ENCODE measurements around the gene ZNF441.
"Not testable (repeated sequence)": the region's sequence is repeated elsewhere in the genome, so short reads cannot be mapped to it uniquely, and the experiment has no call there.

ZNF441 gene

GRCh38 chr19:11781295-11782057 is 14.7 kb downstream of the ZNF441 start:
- no peak for DNase-seq

DNA sequence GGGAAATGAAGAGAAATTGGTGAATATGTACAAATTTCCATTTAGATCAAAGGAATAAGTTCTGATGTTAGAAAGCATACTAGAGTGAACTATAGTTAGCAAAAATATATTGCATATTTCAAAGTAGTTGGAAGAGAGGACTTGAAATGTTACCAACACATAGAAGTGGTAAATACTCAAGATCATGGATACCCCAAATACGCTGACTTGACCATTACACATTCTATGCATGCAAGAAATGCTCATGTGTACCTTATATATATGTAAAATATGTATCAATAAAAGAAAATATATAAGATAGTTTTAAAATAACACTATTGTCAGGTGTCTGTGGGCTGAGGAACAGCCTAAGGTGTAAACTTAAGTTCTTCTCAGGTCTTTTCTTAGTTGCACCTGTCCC is 17.0 kb downstream of the ZNF441 start:
- no peak for DNase-seq

- DNase-seq = no peak
Observed at GRCh38 chr19:11784356-11784755, 17.6 kb downstream of the ZNF441 start.

DNA sequence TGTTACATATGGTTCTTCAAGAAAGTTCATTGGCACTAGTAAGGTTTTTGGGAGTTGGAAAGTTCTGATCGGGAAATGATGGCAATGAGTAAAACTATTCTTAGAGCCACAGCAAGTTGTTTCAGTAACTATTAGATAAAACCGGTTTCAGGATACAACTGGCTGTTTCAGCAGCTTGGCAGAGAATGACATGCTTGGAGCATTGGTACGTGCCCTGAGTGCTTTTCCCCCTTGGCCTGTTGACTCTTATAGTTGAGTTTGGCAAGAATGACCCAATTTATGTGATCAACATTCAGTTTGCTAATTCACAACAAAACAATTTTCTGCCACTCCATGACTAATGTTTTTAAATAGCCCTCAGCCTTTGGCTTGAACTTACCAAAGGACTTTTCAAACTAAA is 20.7 kb downstream of the ZNF441 start:
- DNase-seq = no peak

GRCh38 chr19:11792942-11793341 is 26.1 kb downstream of the ZNF441 start:
- no peak for DNase-seq

GRCh38 chr19:11797491-11797890 is 30.7 kb downstream of the ZNF441 start:
- peak; percentile 75 for DNase-seq

GRCh38 chr19:11798391-11799330 is 31.9 kb downstream of the ZNF441 start, which contains the start of gene ZNF491:
Gene ZNF491, plus strand, starts transcription at chr19:11798523. Its CDS starts 7,431 bp downstream, at chr19:11805954.
- peak; percentile 72 for DNase-seq

- no peak for DNase-seq
Observed at GRCh38 chr19:11806354-11807098, 39.7 kb downstream of the ZNF441 start.

DNA sequence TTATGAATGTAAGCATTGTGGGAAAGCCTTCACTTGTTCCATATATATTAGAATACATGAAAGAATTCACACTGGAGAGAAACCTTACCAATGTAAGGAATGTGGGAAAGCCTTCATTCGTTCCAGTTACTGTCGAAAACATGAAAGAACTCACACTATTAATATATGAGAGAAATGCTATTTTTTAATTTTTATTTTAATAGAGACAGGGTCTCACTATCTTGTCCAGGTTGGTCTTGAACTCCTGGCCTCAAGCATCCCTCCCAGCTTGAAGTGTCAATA is 40.2 kb downstream of the ZNF441 start:
- no peak for DNase-seq

GRCh38 chr19:11813703-11814028 is 46.9 kb downstream of the ZNF441 start:
- DNase-seq = no peak

DNA sequence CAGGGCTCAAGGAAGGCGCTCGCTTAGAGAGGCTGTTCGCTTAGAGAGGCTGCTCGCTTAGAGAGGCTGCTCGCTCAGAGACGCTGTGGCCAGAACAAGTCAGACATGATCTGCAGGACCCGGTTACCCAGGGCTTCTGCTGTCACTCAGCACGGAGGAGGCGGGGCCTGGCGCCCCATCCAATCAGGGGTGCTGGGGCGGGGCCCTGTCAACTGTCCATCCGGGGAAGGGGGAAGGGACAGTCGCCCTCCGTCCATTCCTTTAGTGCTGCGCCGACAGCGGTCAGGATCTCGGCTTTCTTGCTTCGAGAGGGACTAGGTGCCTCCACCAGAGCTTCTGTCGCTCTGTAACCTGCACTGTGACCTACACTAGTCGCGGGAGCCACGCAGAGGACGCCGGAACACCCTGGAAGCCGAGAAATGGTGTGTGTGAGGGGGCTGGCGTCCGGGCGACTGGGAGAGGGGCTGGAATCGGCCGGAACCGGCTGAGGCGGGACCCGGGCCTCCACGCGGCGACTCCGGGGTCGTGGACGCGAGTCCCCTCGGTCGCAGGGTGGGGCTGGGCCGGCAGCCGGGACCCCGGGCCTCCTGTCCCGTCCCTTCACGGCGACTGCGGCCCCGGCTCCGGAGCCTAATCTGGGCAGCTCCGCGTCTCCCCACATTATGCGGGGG is 47.4 kb downstream of the ZNF441 start, which contains the start of gene ZNF440:
Gene ZNF440 (plus strand): TSS at position 245 of the 671 bp plus-strand sequence. CDS start 175 bp downstream, at position 420.
- peak; percentile 72 for DNase-seq

GRCh38 chr19:11814700-11815035 is 47.9 kb downstream of the ZNF441 start:
- DNase-seq = no peak

DNA sequence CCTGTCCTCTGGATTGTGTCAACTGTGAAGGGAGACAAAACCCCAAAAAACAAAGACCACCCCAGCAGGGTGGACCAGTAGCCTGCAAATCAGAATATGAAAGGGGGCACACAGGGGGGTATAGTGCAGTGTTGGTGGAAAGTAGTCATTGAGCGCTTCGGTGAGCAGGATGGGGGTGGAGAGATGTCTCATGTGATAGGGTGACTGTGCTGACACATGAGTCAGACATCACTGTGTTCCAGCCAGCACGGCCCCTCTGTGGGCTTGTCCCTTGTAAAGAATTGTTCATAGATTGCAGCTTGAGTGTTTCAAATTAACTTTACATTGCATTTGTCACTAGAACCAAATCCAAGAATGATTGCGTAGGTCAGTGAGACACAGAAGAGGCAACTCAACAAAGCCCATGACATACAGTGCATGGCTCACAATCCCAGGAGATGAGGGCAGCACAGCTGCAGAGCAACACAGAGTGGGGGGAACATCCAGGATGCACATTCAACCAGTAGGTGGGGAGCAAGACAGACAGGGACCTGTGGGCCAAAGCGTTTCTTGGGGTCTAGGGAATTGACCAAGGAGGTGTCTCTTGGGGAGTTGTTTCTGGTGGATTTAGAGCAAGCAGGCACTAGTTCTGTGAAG is 54.8 kb downstream of the ZNF441 start:
- no peak for DNase-seq

- DNase-seq = not testable (repeated sequence)
Observed at GRCh38 chr19:11828957-11829876, 62.4 kb downstream of the ZNF441 start.

DNA sequence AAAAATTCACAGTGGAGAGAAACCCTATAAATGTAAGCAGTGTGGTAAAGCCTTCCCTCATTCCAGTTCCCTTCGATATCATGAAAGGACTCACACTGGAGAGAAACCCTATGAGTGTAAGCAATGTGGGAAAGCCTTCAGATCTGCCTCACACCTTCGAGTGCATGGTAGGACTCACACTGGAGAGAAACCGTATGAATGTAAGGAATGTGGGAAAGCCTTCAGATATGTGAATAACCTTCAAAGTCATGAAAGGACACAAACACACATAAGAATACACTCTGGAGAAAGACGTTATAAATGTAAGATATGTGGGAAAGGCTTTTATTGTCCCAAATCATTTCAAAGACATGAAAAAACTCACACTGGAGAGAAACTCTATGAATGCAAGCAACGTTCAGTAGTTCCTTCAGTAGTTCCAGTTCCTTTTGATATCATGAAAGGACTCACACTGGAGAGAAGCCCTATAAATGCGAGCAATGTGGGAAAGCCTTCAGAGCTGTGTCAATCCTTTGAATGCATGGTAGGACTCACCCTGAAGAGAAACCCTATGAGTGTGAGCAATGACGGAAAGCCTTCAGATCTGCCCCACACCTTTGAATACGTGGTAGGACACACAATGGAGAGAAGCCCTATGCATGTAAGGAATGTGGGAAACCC is 65.6 kb downstream of the ZNF441 start:
- DNase-seq = no peak

- no peak for DNase-seq
Observed at GRCh38 chr19:11833541-11833940, 66.7 kb downstream of the ZNF441 start.
